Dendritic cell treated with granulocyte-macrophage colony-stimulating factor and Interleukin-4, amounts not matched to agents 40 ng/mL and 50 ng/mL, for 4 days (primary cell): ENCODE measurements around the gene PPIL1.
"Not testable (repeated sequence)": the region's sequence is repeated elsewhere in the genome, so short reads cannot be mapped to it uniquely, and the experiment has no call there.

Source experiments
- H3K27ac Mint-ChIP-seq: one replicate; pipeline ENCODE4 v1.8.0; 2022; ENCODE audit warnings: mild to moderate bottlenecking, mixed read lengths
- H3K27me3 Mint-ChIP-seq: one replicate; pipeline ENCODE4 v1.8.0; 2022; ENCODE audit warnings: mild to moderate bottlenecking, mixed read lengths
- H3K36me3 Mint-ChIP-seq: one replicate; pipeline ENCODE4 v1.8.0; 2022; ENCODE audit warnings: low read depth, mixed read lengths
- H3K4me1 Mint-ChIP-seq: one replicate; pipeline ENCODE4 v1.8.0; 2022; ENCODE audit warnings: low read depth, mixed read lengths
- H3K4me3 Mint-ChIP-seq: one replicate; pipeline ENCODE4 v1.8.0; 2022; ENCODE audit warnings: mild to moderate bottlenecking, moderate library complexity, mixed read lengths
- H3K9me3 Mint-ChIP-seq: one replicate; pipeline ENCODE4 v1.8.0; 2022; ENCODE audit warnings: mixed read lengths
- intact Hi-C: fragments of 100-400 bp; cut with micrococcal nuclease; formaldehyde crosslinking; loops from one replicate; pipeline ENCODE4 v1.15.0; 2022

Gene PPIL1

GRCh38 chr6:36906539-36907325 is 32.1 kb upstream of the PPIL1 start:
- Mint-ChIP-seq H3K27ac (no peak overlapping the region), H3K27me3 (no peaks in the 10 kb centered on the region), H3K36me3 (peaks cover 78% of the 10 kb centered on the region), H3K4me1 (peaks cover 3% of the 10 kb centered on the region), H3K4me3 (no peak overlapping the region), H3K9me3 (no peaks in the 10 kb centered on the region)
- intact Hi-C loops, result no loop called here

GRCh38 chr6:36904851-36905393 is 30.3 kb upstream of the PPIL1 start:
- no peak overlapping the region for H3K27ac Mint-ChIP-seq
- intact Hi-C loops, result no loop called here
- H3K36me3 Mint-ChIP-seq, result peaks cover 96% of the 10 kb centered on the region
- H3K27me3 Mint-ChIP-seq, result no peaks in the 10 kb centered on the region
- no peaks in the 10 kb centered on the region for H3K4me1 Mint-ChIP-seq
- H3K4me3 Mint-ChIP-seq, result no peak overlapping the region
- H3K9me3 Mint-ChIP-seq, result no peaks in the 10 kb centered on the region

DNA sequence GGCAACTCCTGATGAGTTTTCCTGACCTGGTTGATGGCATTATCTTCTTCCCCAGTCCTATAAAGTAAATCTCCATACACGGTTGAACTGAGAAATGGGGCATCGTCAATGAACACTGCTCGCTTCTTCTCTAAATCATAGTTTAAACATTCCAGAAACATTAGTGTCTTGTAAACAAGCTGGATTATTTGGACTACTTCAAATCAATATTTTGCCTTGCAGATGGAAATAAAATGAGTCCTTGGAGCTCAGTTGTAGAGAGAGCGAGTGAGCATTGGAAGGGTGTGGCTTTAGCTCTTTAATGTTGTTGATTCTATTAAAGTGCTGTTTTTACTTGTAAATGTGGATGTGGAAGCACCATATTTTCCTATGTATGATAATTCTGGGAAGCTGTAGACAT is 29.5 kb upstream of the PPIL1 start:
- H3K4me3 Mint-ChIP-seq, result no peak overlapping the region
- H3K4me1 Mint-ChIP-seq, result no peaks in the 10 kb centered on the region
- intact Hi-C loops, result no loop called here
- peaks cover 98% of the 10 kb centered on the region for H3K36me3 Mint-ChIP-seq
- H3K9me3 Mint-ChIP-seq, result no peaks in the 10 kb centered on the region
- no peak overlapping the region for H3K27ac Mint-ChIP-seq
- H3K27me3 Mint-ChIP-seq, result no peaks in the 10 kb centered on the region

DNA sequence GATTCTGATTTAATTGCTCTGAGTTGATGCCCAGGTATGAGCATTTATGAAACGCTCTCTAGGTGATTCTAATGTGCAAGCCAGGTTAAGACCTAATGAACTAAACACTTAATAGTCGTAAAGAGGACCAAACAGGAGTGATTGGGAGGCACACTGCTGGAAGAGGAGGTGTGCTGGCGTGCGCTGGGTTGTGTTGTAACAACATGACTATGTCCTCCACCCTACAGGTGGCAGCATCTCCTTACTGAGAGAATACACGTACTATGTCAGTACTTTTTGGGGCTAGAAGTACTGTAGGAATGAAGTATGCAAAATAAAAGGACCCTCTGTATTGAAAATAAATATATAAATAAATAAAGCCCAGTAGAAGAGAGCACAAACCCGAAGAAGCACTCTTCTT is 23.0 kb upstream of the PPIL1 start:
- H3K36me3 Mint-ChIP-seq, result peaks cover 93% of the 10 kb centered on the region
- H3K27me3 Mint-ChIP-seq, result no peaks in the 10 kb centered on the region
- no peaks in the 10 kb centered on the region for H3K4me1 Mint-ChIP-seq
- no peak overlapping the region for H3K27ac Mint-ChIP-seq
- no peaks in the 10 kb centered on the region for H3K9me3 Mint-ChIP-seq
- H3K4me3 Mint-ChIP-seq, result no peak overlapping the region
- intact Hi-C loops, result no loop called here

- Mint-ChIP-seq H3K27me3 (no peaks in the 10 kb centered on the region), H3K36me3 (peaks cover 65% of the 10 kb centered on the region), H3K27ac (no peak overlapping the region), H3K4me3 (no peak overlapping the region), H3K4me1 (peaks cover 2% of the 10 kb centered on the region), H3K9me3 (no peaks in the 10 kb centered on the region)
- intact Hi-C loops, result no loop called here
These were observed 19.7 kb upstream of the PPIL1 start for GRCh38 chr6:36893976-36894932.

GRCh38 chr6:36891153-36891552 is 16.6 kb upstream of the PPIL1 start:
- H3K4me3 Mint-ChIP-seq, H3K27me3 Mint-ChIP-seq, H3K27ac Mint-ChIP-seq, H3K9me3 Mint-ChIP-seq, intact Hi-C loops: not testable (repeated sequence)
- Mint-ChIP-seq H3K36me3 (peaks cover 39% of the 10 kb centered on the region), H3K4me1 (peaks cover 23% of the 10 kb centered on the region)

- H3K27ac Mint-ChIP-seq, result no peak overlapping the region
- peaks cover 26% of the 10 kb centered on the region for H3K4me1 Mint-ChIP-seq
These were observed 15.6 kb upstream of the PPIL1 start for GRCh38 chr6:36890112-36890663.

GRCh38 chr6:36888654-36889481 is 14.3 kb upstream of the PPIL1 start:
- intact Hi-C loops, result loop anchor here (5.0 kb wide), 2 partner anchors 118 to 283 kb away; partner anchors contain the start of genes FGD2 and PIM1
- Mint-ChIP-seq H3K36me3 (peaks cover 16% of the 10 kb centered on the region), H3K27me3 (no peaks in the 10 kb centered on the region), H3K27ac (no peak overlapping the region), H3K4me3 (no peak overlapping the region), H3K4me1 (peaks cover 28% of the 10 kb centered on the region), H3K9me3 (no peaks in the 10 kb centered on the region)

More at GRCh38 chr6:36890112-36890663, 15.6 kb upstream of the PPIL1 start:
- peaks cover 29% of the 10 kb centered on the region for H3K36me3 Mint-ChIP-seq
- no peak overlapping the region for H3K4me3 Mint-ChIP-seq
- H3K9me3 Mint-ChIP-seq, result no peaks in the 10 kb centered on the region
- no peaks in the 10 kb centered on the region for H3K27me3 Mint-ChIP-seq
- intact Hi-C loops, result no loop called here

DNA sequence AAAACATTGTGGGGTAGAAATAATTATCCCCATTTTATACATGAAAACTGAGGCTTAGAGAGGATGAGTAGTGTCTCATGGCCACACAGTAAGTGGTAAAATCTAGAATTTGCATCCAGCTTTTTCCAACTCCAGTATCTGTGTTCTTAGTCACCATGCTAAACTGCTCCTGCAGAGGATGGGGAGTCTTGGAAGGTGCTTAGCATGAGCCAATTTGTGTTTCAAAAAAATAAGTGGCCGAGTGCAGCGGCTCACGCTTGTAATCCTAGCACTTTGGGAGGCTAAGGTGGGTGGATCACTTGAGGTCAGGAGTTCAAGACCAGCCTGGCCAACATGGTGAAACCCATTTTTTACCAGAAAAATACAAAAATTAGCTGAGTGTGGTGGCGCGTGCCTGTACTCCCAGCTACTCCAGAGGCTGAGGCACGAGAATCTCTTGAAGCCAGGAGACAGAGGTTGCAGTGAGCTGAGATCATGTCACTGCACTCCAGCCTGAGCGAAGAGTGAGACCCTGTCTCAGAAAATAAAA is 13.6 kb upstream of the PPIL1 start:
- no peaks in the 10 kb centered on the region for H3K9me3 Mint-ChIP-seq
- no peak overlapping the region for H3K27ac Mint-ChIP-seq
- intact Hi-C loops, result loop anchor here (5.0 kb wide), 2 partner anchors 119 to 284 kb away; partner anchors contain the start of genes FGD2 and PIM1
- no peak overlapping the region for H3K4me3 Mint-ChIP-seq
- H3K27me3 Mint-ChIP-seq, result no peaks in the 10 kb centered on the region
- peaks cover 12% of the 10 kb centered on the region for H3K36me3 Mint-ChIP-seq
- H3K4me1 Mint-ChIP-seq, result peaks cover 28% of the 10 kb centered on the region

DNA sequence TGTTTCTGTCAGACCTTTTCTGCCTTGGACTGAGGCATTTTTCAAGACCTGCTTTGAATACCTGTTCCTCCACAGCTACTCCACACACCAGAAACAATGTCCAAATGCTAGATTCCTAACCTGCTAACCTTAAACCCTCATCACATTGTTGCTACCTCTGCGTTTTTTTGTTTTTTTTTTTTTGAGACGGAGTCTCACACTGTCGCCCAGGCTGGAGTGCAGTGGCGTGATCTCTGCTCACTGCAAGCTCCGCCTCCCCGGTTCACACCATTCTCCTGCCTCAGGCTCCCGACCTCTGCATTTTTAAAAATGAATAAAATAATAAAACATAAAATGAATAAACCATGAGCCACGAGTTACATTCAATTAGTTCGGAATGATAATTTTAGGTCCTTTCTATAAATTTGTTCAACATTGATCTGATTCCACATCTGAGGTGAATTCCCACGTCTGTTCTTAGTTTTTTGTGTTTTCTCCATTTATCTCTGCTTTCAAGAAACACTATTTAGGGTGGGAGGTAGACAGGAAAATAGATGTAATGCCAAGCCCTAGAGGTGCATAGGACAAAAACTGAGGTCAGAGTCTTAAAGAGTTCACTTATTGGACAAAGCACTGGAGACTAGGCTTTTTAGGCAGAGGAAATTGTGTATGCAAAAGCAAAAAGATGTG is 12.5 kb upstream of the PPIL1 start:
- Mint-ChIP-seq H3K4me1 (peaks cover 28% of the 10 kb centered on the region), H3K27ac (no peak overlapping the region)

DNA sequence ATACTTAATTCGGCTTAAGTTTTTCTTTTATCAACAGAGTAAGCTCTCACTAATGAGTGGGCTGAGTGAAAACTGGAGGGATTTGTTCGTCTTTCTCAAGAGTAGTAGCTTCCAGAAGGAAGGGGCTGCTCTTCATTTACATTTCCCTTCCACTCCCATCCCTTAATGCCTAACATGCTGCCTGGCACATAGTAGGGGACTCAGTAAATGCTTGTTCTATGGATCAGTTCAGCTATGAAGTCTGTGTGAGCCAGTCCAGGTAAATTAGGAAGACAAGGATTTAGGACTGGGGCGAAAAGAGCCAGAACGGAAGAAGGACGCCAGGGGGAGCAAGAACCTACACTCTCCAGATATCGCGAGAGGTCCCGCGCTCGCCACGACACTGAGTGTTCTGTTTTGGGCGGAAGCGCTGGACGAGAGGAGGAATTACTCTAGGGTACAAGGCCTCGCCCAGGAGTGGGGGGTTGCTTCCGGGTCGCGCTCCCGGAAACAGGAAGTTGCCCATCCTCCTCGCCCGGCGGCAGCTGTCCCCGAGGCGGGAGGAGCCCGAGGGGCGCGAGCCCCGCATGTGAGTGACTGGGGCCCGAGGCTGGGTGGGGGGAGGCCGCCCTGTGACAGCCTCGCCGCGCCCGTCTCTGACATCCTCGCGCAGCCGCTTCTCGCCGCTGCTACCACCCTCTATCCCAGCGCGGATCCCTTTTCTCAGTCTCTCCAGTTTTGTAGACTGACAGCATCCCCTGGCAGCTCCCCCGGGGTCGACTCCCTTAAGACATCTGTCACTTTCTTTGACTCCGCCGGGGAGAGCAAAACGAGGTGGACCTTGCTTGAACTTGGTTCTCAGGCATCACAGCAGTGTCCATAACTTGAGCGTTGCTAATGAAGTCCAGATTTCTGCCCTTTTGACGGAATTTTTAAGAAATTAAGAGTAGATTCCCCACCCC is 11.1 kb upstream of the PPIL1 start, which contains the start of gene C6orf89:
Gene C6orf89, plus strand, starts transcription at position 492 of the 941 bp plus-strand sequence. CDS start 13,493 bp downstream, outside the sequence.
- intact Hi-C loops, result loop anchor here (1.0 to 5.0 kb wide), 3 partner anchors 122 to 325 kb away; partner anchors contain the start of genes FGD2 and PIM1
- Mint-ChIP-seq H3K4me3 (peak within 1 kb of the TSS; percentile 83), H3K27me3 (no peaks in the 10 kb centered on the region), H3K9me3 (no peaks in the 10 kb centered on the region), H3K4me1 (peaks cover 28% of the 10 kb centered on the region), H3K27ac (peak within 1 kb of the TSS; percentile 83), H3K36me3 (no peaks in the 10 kb centered on the region)

More for the DNA sequence above, 12.5 kb upstream of the PPIL1 start:
- H3K4me3 Mint-ChIP-seq, result peak overlapping the region; percentile 11
- no peaks in the 10 kb centered on the region for H3K27me3 Mint-ChIP-seq
- intact Hi-C loops, result loop anchor here (5.0 kb wide), 2 partner anchors 120 to 285 kb away; partner anchors contain the start of genes FGD2 and PIM1
- H3K9me3 Mint-ChIP-seq, result no peaks in the 10 kb centered on the region
- H3K36me3 Mint-ChIP-seq, result peaks cover under 1% of the 10 kb centered on the region
